ENCODE data around the gene MAP7.

- TF ChIP-seq, protein P1, sequence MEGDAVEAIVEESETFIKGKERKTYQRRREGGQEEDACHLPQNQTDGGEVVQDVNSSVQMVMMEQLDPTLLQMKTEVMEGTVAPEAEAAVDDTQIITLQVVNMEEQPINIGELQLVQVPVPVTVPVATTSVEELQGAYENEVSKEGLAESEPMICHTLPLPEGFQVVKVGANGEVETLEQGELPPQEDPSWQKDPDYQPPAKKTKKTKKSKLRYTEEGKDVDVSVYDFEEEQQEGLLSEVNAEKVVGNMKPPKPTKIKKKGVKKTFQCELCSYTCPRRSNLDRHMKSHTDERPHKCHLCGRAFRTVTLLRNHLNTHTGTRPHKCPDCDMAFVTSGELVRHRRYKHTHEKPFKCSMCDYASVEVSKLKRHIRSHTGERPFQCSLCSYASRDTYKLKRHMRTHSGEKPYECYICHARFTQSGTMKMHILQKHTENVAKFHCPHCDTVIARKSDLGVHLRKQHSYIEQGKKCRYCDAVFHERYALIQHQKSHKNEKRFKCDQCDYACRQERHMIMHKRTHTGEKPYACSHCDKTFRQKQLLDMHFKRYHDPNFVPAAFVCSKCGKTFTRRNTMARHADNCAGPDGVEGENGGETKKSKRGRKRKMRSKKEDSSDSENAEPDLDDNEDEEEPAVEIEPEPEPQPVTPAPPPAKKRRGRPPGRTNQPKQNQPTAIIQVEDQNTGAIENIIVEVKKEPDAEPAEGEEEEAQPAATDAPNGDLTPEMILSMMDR (IDR thresholded peaks at IDR 0.05; ENCODE audit: low read depth, low read length, poor library complexity, severe bottlenecking): no peak
- TF ChIP-seq EZH2phosphoT487 (IDR thresholded peaks at IDR 0.05; ENCODE audit: borderline replicate concordance, low read length): no peak
These were observed 56.2 kb downstream of the MAP7 start for GRCh38 chr6:136494059-136494458.

Measured in DOHH2 (cell line).